HepG2 (cell line): ENCODE measurements around the gene GABRB1. TPM values are rescaled to one million over a fixed set of nuclear protein-coding genes. Genes with fewer than 3 reads are reported as not detected.

Experiments
- ATAC-seq: fragments of 200-7000 bp; cut with Tn5 transposase; 3 replicates; pipeline ENCODE4 v1.9.1; 2020; ENCODE audit warnings: mild to moderate bottlenecking, moderate library complexity
- BruUV-seq: library from RNA; stranded (reverse); fragments of 400-500 nt; replicated peaks from 2 replicates; lab custom pipeline; 2021; lab: Mats Ljungman, UMichigan
- CTCF ChIA-PET: fragments of 300-600 bp; formaldehyde crosslinking; extraction: SDS; loops from one replicate; lab custom pipeline; 2021; ENCODE audit warnings: low total read pairs, inconsistent platforms, low intra/inter-chr PET ratio; lab: Yijun Ruan, JAX
- POLR2A ChIA-PET: fragments of 350-600 bp; sonication (Branson Sonifier 250); formaldehyde crosslinking; loops from one replicate; lab custom pipeline; 2020; ENCODE audit warnings: antibody characterized with exemption, inconsistent platforms; lab: Yijun Ruan, JAX
- DNase-seq: peaks from one replicate; pipeline ENCODE4 v3.0.0-alpha.2; 2015; ENCODE audit warnings: low spot score
- FAIRE-seq: peaks from 3 replicates; lab custom pipeline; 2011; peaks lifted over from hg19 to GRCh38; lab: Jason Lieb, UNC
- H2AFZ ChIP-seq: one replicate; pipeline ENCODE4 v1.6.1; 2011; ENCODE audit warnings: low read length, inconsistent platforms
- H3K27ac ChIP-seq: fragments of 300-600 bp; 3 replicates; pipeline ENCODE4 v1.8.0; 2011; ENCODE audit warnings: mixed run types, mild to moderate bottlenecking, mixed read lengths, low read length, inconsistent platforms; ENCODE audit not compliant: insufficient read depth; ENCODE audit errors: extremely low read length
- H3K27me3 ChIP-seq, 2 experiments: fragments of 200-600 bp in 1 of 2; 2 replicates in 1 of 2; 3 replicates in 1 of 2; pipeline versions ENCODE4 v1.6.0 to v1.8.0; 2011; ENCODE audit warnings: low read length in 2 of 2, mild to moderate bottlenecking in 2 of 2, moderate library complexity in 2 of 2, inconsistent platforms in 1 of 2; ENCODE audit not compliant: insufficient read depth in 2 of 2, control insufficient read depth in 1 of 2
- H3K36me3 ChIP-seq, 2 experiments: fragments of 200-600 bp in 1 of 2; replicated peaks in 1 of 2; 2 replicates in 1 of 2; 3 replicates in 1 of 2; pipeline versions ENCODE4 v1.5.1 to v1.8.0; 2011; ENCODE audit warnings: low read length in 2 of 2, inconsistent platforms in 1 of 2; ENCODE audit not compliant: insufficient read depth in 2 of 2, control insufficient read depth in 1 of 2
- H3K4me1 ChIP-seq: 2 replicates; pipeline ENCODE4 v1.5.1; 2012; ENCODE audit warnings: low read length, inconsistent platforms; ENCODE audit not compliant: insufficient read depth
- H3K4me2 ChIP-seq: 2 replicates; pipeline ENCODE4 v1.6.0; 2011; ENCODE audit warnings: low read depth, low read length, inconsistent platforms
- H3K4me3 ChIP-seq, 3 experiments: fragments of 200-600 bp in 1 of 3; sonication (generic), shearing (Covaris generic) in 1 of 3; replicated peaks in 1 of 3; 2 replicates each; pipeline ENCODE4 v1.5.1; 2011 to 2016; ENCODE audit warnings: low read length in 3 of 3, inconsistent platforms in 2 of 3, low read depth in 2 of 3, mild to moderate bottlenecking in 2 of 3, control low read depth in 1 of 3, mixed read lengths in 1 of 3; ENCODE audit not compliant: insufficient read depth in 1 of 3
- H3K79me2 ChIP-seq: one replicate; pipeline ENCODE4 v1.6.1; 2011; ENCODE audit warnings: low read length, inconsistent platforms; ENCODE audit not compliant: insufficient read depth
- H3K9ac ChIP-seq: 2 replicates; pipeline ENCODE4 v1.6.0; 2011; ENCODE audit warnings: mild to moderate bottlenecking, low read depth, low read length, inconsistent platforms; ENCODE audit not compliant: insufficient read depth
- H3K9me3 ChIP-seq: 2 replicates; pipeline ENCODE4 v1.5.1; 2012; ENCODE audit warnings: mild to moderate bottlenecking, low read length
- H4K20me1 ChIP-seq: 2 replicates; pipeline ENCODE4 v1.6.0; 2011; ENCODE audit warnings: inconsistent platforms, mild to moderate bottlenecking, low read length, moderate library complexity; ENCODE audit not compliant: insufficient read depth
- GATAD1 ChIP-seq: IDR thresholded peaks from 2 replicates; pipeline ENCODE4 v1.6.1; 2016; ENCODE audit warnings: missing genetic modification reagents, missing compliant biosample characterization
- HES4 ChIP-seq: sonication (generic); formaldehyde crosslinking; IDR thresholded peaks from 2 replicates; pipeline ENCODE4 v1.9.0; 2021; ENCODE audit warnings: mild to moderate bottlenecking, missing genetic modification reagents, borderline replicate concordance
- JDP2 ChIP-seq: sonication (generic); formaldehyde crosslinking; IDR thresholded peaks from 2 replicates; pipeline ENCODE4 v1.8.1; 2022; ENCODE audit warnings: missing genetic modification reagents, borderline replicate concordance
- NFIC ChIP-seq: IDR thresholded peaks from 2 replicates; pipeline ENCODE4 v1.6.1; 2012; ENCODE audit warnings: mild to moderate bottlenecking, low read length, inconsistent platforms
- PLRG1 ChIP-seq: fragments of 450-650 bp; conservative IDR thresholded peaks from 2 replicates; pipeline ENCODE4 v1.6.1; 2016
- ZKSCAN8 ChIP-seq: IDR thresholded peaks from 2 replicates; pipeline ENCODE4 v1.6.1; 2016; ENCODE audit warnings: borderline replicate concordance, missing genetic modification reagents, missing compliant biosample characterization
- ZNF10 ChIP-seq: sonication (generic); formaldehyde crosslinking; IDR thresholded peaks from 2 replicates; pipeline ENCODE4 v1.4.0; 2020; ENCODE audit warnings: mild to moderate bottlenecking, low read depth, missing genetic modification reagents, borderline replicate concordance
- ZNF24 ChIP-seq: fragments of 450-650 bp; IDR thresholded peaks from 2 replicates; pipeline ENCODE4 v1.6.1; 2017; ENCODE audit warnings: antibody characterized with exemption, mild to moderate bottlenecking
- ZNF326 ChIP-seq: sonication (generic); formaldehyde crosslinking; IDR thresholded peaks from 2 replicates; pipeline ENCODE4 v1.4.0; 2020; ENCODE audit warnings: missing genetic modification reagents, borderline replicate concordance
- ZNF747 ChIP-seq: sonication (generic); formaldehyde crosslinking; IDR thresholded peaks from 2 replicates; pipeline ENCODE4 v1.8.1; 2023; ENCODE audit warnings: missing genetic modification reagents, mild to moderate bottlenecking, borderline replicate concordance
- ZNF775 ChIP-seq: sonication (generic); formaldehyde crosslinking; IDR thresholded peaks from 2 replicates; pipeline ENCODE4 v1.4.0; 2020; ENCODE audit warnings: missing genetic modification reagents, mild to moderate bottlenecking, moderate library complexity, borderline replicate concordance
- ZZZ3 ChIP-seq: sonication (generic); formaldehyde crosslinking; IDR thresholded peaks from 2 replicates; pipeline ENCODE4 v1.4.0; 2020; ENCODE audit warnings: missing genetic modification reagents, mild to moderate bottlenecking, borderline replicate concordance
- WGBS: methylation state at CpG from one replicate; pipeline ENCODE4 v1.1.6; 2017; ENCODE audit warnings: low lambda C conversion rate; 5-methylcytosine and 5-hydroxymethylcytosine counted together
- in situ Hi-C: cut with HindIII; loops from 2 replicates; pipeline ENCODE4 v1.10.0; 2017; ENCODE audit warnings: low pct_unique_long_range_greater_than_20kb; ENCODE audit not compliant: extremely low pct_ligation_motif_present
- intact Hi-C: fragments of 100-400 bp; cut with micrococcal nuclease; formaldehyde crosslinking; loops from one replicate; pipeline ENCODE4 v1.10.0; 2022; ENCODE audit not compliant: unreplicated experiment
- polyA plus RNA-seq, 8 experiments: library from polyadenylated mRNA; depleted of rRNA in 3 of 8; stranded (reverse) in 7 of 8; unstranded in 1 of 8; fragments of >200 nt; fragmentation: Illumina TruSeq in 4 of 8; extraction: Trizol in 4 of 8; gene quantifications; 2 replicates each; pipeline versions ENCODE4 v1.2.1 to v1.2.3, GENCODE V29; 2011 to 2016; ENCODE audit warnings: low read depth in 4 of 8, missing spikeins in 1 of 8, mixed read lengths in 1 of 8; ENCODE audit not compliant: insufficient read depth in 1 of 8
- total RNA-seq, 5 experiments: library from RNA; depleted of rRNA; stranded (reverse); fragments of >200 nt; fragmentation: Illumina TruSeq; extraction: Trizol; gene quantifications; 2 replicates each; pipeline ENCODE4 v1.2.3, GENCODE V29; 2016; ENCODE audit warnings: low read depth in 1 of 5
- TF ChIP-seq, protein P1 (sequence below): sonication (generic); formaldehyde crosslinking; IDR thresholded peaks from 2 replicates; pipeline ENCODE4 v1.9.0; 2021; ENCODE audit warnings: missing genetic modification reagents, mild to moderate bottlenecking, borderline replicate concordance
- TF ChIP-seq, protein P2 (sequence below): sonication (generic); formaldehyde crosslinking; IDR thresholded peaks from 2 replicates; pipeline ENCODE4 v1.4.0; 2020; ENCODE audit warnings: missing genetic modification reagents, borderline replicate concordance
- TF ChIP-seq, protein P3 (sequence below): IDR thresholded peaks from 2 replicates; pipeline ENCODE4 v1.6.1; 2016
- TF ChIP-seq, protein P4 (sequence below): sonication (generic); formaldehyde crosslinking; IDR thresholded peaks from 2 replicates; pipeline ENCODE4 v1.8.0; 2022; ENCODE audit warnings: low read depth, missing genetic modification reagents

Gene GABRB1
- total and polyA plus RNA-seq, 2 of the 13 experiments (the other 11 are each of a cell fraction or from before 2014, with no cell fraction given): not detected

DNA sequence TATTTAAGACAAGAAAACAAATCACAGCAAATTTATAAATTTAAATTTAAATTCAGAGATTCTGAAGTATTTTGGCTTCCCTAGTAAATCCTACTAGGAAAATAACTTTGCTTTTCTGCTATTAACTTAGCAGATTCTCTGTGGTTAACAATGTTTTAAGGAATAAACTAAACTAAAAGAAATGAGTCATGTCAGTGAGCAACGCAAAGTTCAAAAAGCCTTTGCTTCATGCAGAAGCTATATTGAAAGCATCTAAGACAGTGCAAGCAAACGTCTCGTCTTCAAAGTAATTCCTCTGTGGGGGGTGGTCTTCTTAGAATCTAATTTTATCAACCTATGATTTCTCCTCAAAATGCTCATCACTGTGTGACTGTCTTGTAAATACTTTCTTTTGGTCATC, 30.1 kb downstream of the GABRB1 start:
- DNase-seq (no peak), FAIRE-seq (no peak), ATAC-seq (no peak)
- POLR2A ChIA-PET: no interaction called here
- H3K9me3 ChIP-seq: no peaks in the 10 kb centered on the region
- H3K36me3 ChIP-seq: no peaks in the 10 kb centered on the region
- CTCF ChIA-PET: no interaction called here
- no peaks in the 10 kb centered on the region for H3K4me1 ChIP-seq
- no peak overlapping the region for H2AFZ ChIP-seq
- 28% methylated on average over 3 of the region's 3 CpGs for WGBS
- in situ Hi-C loops: no loop called here
- H3K27ac ChIP-seq: no peak overlapping the region
- H3K4me3 ChIP-seq: no peak overlapping the region
- intact Hi-C loops: no loop called here
- no peak overlapping the region for H3K9ac ChIP-seq
- no TSS peak for BruUV-seq
- no peaks in the 10 kb centered on the region for H3K27me3 ChIP-seq
- no peaks in the 10 kb centered on the region for H4K20me1 ChIP-seq
- H3K4me2 ChIP-seq: no peak overlapping the region
- H3K79me2 ChIP-seq: no peaks in the 10 kb centered on the region
- TF ChIP-seq ZZZ3: no peak
- TF ChIP-seq, protein P1, sequence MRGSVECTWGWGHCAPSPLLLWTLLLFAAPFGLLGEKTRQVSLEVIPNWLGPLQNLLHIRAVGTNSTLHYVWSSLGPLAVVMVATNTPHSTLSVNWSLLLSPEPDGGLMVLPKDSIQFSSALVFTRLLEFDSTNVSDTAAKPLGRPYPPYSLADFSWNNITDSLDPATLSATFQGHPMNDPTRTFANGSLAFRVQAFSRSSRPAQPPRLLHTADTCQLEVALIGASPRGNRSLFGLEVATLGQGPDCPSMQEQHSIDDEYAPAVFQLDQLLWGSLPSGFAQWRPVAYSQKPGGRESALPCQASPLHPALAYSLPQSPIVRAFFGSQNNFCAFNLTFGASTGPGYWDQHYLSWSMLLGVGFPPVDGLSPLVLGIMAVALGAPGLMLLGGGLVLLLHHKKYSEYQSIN (CRISPR knock-in tag): no peak
- TF ChIP-seq, protein P2, sequence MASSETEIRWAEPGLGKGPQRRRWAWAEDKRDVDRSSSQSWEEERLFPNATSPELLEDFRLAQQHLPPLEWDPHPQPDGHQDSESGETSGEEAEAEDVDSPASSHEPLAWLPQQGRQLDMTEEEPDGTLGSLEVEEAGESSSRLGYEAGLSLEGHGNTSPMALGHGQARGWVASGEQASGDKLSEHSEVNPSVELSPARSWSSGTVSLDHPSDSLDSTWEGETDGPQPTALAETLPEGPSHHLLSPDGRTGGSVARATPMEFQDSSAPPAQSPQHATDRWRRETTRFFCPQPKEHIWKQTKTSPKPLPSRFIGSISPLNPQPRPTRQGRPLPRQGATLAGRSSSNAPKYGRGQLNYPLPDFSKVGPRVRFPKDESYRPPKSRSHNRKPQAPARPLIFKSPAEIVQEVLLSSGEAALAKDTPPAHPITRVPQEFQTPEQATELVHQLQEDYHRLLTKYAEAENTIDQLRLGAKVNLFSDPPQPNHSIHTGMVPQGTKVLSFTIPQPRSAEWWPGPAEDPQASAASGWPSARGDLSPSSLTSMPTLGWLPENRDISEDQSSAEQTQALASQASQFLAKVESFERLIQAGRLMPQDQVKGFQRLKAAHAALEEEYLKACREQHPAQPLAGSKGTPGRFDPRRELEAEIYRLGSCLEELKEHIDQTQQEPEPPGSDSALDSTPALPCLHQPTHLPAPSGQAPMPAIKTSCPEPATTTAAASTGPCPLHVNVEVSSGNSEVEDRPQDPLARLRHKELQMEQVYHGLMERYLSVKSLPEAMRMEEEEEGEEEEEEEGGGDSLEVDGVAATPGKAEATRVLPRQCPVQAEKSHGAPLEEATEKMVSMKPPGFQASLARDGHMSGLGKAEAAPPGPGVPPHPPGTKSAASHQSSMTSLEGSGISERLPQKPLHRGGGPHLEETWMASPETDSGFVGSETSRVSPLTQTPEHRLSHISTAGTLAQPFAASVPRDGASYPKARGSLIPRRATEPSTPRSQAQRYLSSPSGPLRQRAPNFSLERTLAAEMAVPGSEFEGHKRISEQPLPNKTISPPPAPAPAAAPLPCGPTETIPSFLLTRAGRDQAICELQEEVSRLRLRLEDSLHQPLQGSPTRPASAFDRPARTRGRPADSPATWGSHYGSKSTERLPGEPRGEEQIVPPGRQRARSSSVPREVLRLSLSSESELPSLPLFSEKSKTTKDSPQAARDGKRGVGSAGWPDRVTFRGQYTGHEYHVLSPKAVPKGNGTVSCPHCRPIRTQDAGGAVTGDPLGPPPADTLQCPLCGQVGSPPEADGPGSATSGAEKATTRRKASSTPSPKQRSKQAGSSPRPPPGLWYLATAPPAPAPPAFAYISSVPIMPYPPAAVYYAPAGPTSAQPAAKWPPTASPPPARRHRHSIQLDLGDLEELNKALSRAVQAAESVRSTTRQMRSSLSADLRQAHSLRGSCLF (CRISPR knock-in tag): no peak
- no peak for TF ChIP-seq ZKSCAN8 (CRISPR knock-in tag)
- no peak for TF ChIP-seq PLRG1
- no peak for TF ChIP-seq ZNF747 (CRISPR knock-in tag)
- TF ChIP-seq, protein P3, sequence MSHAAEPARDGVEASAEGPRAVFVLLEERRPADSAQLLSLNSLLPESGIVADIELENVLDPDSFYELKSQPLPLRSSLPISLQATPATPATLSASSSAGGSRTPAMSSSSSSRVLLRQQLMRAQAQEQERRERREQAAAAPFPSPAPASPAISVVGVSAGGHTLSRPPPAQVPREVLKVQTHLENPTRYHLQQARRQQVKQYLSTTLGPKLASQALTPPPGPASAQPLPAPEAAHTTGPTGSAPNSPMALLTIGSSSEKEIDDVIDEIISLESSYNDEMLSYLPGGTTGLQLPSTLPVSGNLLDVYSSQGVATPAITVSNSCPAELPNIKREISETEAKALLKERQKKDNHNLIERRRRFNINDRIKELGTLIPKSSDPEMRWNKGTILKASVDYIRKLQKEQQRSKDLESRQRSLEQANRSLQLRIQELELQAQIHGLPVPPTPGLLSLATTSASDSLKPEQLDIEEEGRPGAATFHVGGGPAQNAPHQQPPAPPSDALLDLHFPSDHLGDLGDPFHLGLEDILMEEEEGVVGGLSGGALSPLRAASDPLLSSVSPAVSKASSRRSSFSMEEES: no peak
- TF ChIP-seq ZNF10 (CRISPR knock-in tag): no peak
- TF ChIP-seq HES4: no peak
- no peak for TF ChIP-seq ZNF326 (CRISPR knock-in tag)
- TF ChIP-seq NFIC: no peak
- no peak for TF ChIP-seq ZNF24
- TF ChIP-seq ZNF775 (CRISPR knock-in tag): no peak
- no peak for TF ChIP-seq JDP2 (CRISPR knock-in tag)
- no peak for TF ChIP-seq GATAD1
- TF ChIP-seq, protein P4, sequence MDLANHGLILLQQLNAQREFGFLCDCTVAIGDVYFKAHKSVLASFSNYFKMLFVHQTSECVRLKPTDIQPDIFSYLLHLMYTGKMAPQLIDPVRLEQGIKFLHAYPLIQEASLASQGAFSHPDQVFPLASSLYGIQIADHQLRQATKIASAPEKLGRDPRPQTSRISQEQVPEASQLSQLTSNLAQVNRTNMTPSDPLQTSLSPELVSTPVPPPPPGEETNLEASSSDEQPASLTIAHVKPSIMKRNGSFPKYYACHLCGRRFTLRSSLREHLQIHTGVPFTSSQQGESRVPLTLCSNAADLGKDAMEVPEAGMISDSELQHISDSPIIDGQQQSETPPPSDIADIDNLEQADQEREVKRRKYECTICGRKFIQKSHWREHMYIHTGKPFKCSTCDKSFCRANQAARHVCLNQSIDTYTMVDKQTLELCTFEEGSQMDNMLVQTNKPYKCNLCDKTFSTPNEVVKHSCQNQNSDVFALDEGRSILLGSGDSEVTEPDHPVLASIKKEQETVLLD: no peak
